ENCODE results near the gene CDON. TPM values are rescaled to one million over a fixed set of nuclear protein-coding genes. Genes with fewer than 3 reads are reported as not detected.

Gene CDON
- total RNA-seq, 1 experiment from 2014 or later, result 34.1 TPM

GRCh38 chr11:125921042-125921441 is 141.6 kb downstream of the CDON start:
- peaks cover 8% of the 10 kb centered on the region; the same call in 1 of the 2 replicates for H3K4me1 Mint-ChIP-seq
- no peak overlapping the region for H3K4me3 Mint-ChIP-seq
- no peak for DNase-seq (ENCODE audit: low spot score)
- H3K27ac Mint-ChIP-seq, result no peak overlapping the region
- ChIA-PET CTCF (interaction anchor here (0.6 to 1.9 kb wide), 5 partner anchors 16 to 483 kb away, joined by 3 to 12 read pairs (median 4); no protein-coding TSS in a partner anchor), POLR2A (no interaction called here)
- no peak for ATAC-seq
- TF ChIP-seq CBFB (CRISPR knock-in tag; IDR thresholded peaks at IDR 0.05; ENCODE audit: low read depth) (no peak), EMX1 (CRISPR knock-in tag; IDR thresholded peaks at IDR 0.05) (no peak)
- no peaks in the 10 kb centered on the region for H3K9me3 Mint-ChIP-seq
- no peaks in the 10 kb centered on the region for H3K27me3 Mint-ChIP-seq (ENCODE audit: low read depth)
- no peaks in the 10 kb centered on the region for H3K36me3 Mint-ChIP-seq

- ATAC-seq, result peak; percentile 66
- no peaks in the 10 kb centered on the region for H3K36me3 Mint-ChIP-seq
- H3K9me3 Mint-ChIP-seq, result no peaks in the 10 kb centered on the region
- CTCF ChIA-PET, result interaction anchor here (0.6 to 2.7 kb wide), 15 partner anchors 9 to 294 kb away, joined by 3 to 22 read pairs (median 4); partner anchors contain the start of genes FAM118B, PUS3 and RPUSD4
- 0 out of 2 replicates have a peak overlapping the region, but pooled peaks have one; percentile 12 for H3K27ac Mint-ChIP-seq
- H3K27me3 Mint-ChIP-seq (ENCODE audit: low read depth), result no peaks in the 10 kb centered on the region
- H3K4me3 Mint-ChIP-seq, result no peak overlapping the region
- TF ChIP-seq ZNF671 (CRISPR knock-in tag; IDR thresholded peaks at IDR 0.05), result no peak
- no peak for TF ChIP-seq MLX (CRISPR knock-in tag; IDR thresholded peaks at IDR 0.05)
- TF ChIP-seq USF1 (CRISPR knock-in tag; IDR thresholded peaks at IDR 0.05), result no peak
- TF ChIP-seq RELA (CRISPR knock-in tag; IDR thresholded peaks at IDR 0.05; ENCODE audit: borderline replicate concordance), result no peak
- TF ChIP-seq IRF1 (CRISPR knock-in tag; IDR thresholded peaks at IDR 0.05), result no peak
- no peak for TF ChIP-seq FOXK1 (CRISPR knock-in tag; IDR thresholded peaks at IDR 0.05)
- no peak for TF ChIP-seq GABPB1 (CRISPR knock-in tag; IDR thresholded peaks at IDR 0.05)
- TF ChIP-seq ZNF232 (CRISPR knock-in tag; IDR thresholded peaks at IDR 0.05), result no peak
- no peak for TF ChIP-seq ZNF416 (CRISPR knock-in tag; IDR thresholded peaks at IDR 0.05)
- no peak for TF ChIP-seq ZBTB21 (CRISPR knock-in tag; IDR thresholded peaks at IDR 0.05; ENCODE audit: borderline replicate concordance)
- no peak for TF ChIP-seq GRHL2 (CRISPR knock-in tag; IDR thresholded peaks at IDR 0.05; ENCODE audit: insufficient replicate concordance, severe bottlenecking)
- TF ChIP-seq SMAD4 (CRISPR knock-in tag; IDR thresholded peaks at IDR 0.05), result no peak
- no peak for TF ChIP-seq SP1 (CRISPR knock-in tag; conservative IDR thresholded peaks at IDR 0.05)
- TF ChIP-seq PREB (CRISPR knock-in tag; IDR thresholded peaks at IDR 0.05; ENCODE audit: borderline replicate concordance), result no peak
- TF ChIP-seq CTCF (IDR thresholded peaks at IDR 0.05), result no peak
- no peaks in the 10 kb centered on the region for H3K4me1 Mint-ChIP-seq
- POLR2A ChIA-PET, result interaction anchor here (0.6 kb wide), 2 partner anchors 138 to 209 kb away, joined by 3 read pairs; no protein-coding TSS in a partner anchor
- DNase-seq (ENCODE audit: low spot score), result no peak
Observed at GRCh38 chr11:125918140-125918840, 144.4 kb downstream of the CDON start.
